T-helper 2 cell treated with Interferon-gamma antibody and Interleukin-4, amounts not matched to agents 100 ng/mL and 5 ng/mL, for 36 hours (primary cell): ENCODE data around the gene KIAA1614. TPM values are rescaled to one million over a fixed set of nuclear protein-coding genes. Genes with fewer than 3 reads are reported as not detected.
"Not testable (repeated sequence)": the region's sequence is repeated elsewhere in the genome, so short reads cannot be mapped to it uniquely, and the experiment has no call there.

Experiments
- intact Hi-C: fragments of 100-400 bp; cut with micrococcal nuclease; formaldehyde crosslinking; loops from one replicate; pipeline ENCODE4 v1.15.1; 2023
- total RNA-seq: library from RNA; stranded (reverse); gene quantifications from 2 replicates; pipeline ENCODE4 v1.2.3, GENCODE V29; 2022

Gene KIAA1614
- total RNA-seq, 1 donor from 2014 or later: 0.07 TPM

DNA sequence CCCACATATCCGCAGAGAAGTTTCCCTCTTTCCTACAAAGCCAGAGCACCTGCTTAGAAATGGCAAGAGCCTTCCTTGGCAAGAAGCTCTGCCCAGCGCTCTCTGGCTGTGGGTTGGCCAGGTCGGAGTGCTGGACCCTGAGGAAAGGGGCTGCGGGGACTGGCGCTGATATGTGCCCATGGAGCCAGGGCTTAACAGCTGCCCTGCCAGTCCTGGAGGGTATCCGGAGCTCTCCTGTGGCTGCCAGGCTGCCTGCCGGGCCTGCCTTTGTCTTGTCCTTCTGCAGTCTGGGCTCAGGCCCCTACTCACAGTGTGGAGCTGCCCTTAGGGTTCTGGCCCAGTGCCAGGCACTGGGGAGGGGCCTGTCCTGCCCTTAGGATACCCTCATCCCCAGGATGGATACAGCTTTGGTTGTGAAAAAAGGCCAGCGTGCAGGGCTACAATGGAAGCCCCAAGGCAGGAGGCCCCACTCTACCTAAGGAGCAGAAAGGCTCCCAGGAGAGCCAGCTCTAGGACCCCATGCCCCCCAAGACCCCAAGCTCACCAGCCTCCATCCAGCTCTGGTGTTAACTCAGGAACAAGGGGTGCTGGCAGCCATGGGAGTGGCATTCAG is 43.4 kb downstream of the KIAA1614 start:
- intact Hi-C loops: no loop called here

DNA sequence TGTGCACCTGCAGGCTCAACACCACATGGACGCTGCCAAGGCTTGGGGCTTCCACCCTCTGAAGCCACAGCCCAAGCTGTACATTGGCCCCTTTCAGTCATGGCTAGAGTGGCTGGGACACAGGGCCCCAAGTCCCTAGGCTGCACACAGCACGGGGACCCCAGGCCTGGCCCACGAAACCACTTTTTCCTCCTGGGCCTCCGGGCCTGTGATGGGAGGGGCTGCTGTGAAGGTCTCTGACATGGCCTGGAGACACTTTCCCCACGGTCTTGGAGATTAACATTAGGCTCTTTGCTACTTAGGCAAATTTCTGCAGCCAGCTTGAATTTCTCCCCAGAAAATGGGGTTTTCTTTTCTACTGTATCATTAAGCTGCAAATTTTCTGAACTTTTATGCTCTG is 46.9 kb downstream of the KIAA1614 start:
- intact Hi-C loops: not testable (repeated sequence)

DNA sequence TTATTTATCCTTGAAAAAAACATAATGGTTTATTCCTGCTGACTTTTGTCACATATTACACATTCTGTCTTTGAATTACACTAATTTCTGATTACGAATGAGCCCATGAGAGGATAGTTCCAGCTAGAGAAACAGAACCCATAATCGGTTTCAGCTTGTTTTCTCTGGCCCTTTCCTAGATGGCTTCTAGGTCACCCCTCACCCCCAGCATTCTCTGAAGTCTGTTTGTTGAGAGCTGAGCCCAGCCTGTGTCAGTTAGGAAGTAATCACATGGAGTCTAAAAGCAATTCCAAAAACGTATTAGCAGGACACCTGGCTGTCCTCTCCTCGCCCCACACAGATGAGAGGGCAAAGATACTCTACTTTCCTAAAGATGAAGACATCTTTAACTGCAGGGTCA is 48.9 kb downstream of the KIAA1614 start:
- intact Hi-C loops: no loop called here

- intact Hi-C loops: no loop called here
These were observed 49.5 kb downstream of the KIAA1614 start for GRCh38 chr1:180962178-180962577.

- intact Hi-C loops: no loop called here
These were observed 51.4 kb downstream of the KIAA1614 start for GRCh38 chr1:180964056-180964455.

DNA sequence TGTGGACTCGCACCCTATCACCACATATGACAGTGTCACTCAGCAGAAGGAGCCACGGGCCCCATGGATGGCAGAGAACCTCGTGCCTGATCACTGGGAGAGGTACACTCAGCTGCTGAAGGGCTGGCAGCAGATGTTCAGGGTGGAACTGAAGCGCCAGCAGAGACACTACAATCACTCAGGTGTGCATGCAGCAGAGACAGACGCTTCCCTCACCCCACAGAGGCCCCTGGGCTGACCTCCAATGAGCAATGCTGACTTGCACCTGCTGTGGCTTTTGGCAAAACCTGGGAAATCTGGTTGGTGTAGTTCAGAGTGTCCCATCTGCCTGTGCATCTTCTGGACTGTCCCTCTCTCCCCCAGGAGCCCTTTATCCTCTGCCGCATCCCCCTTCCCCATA is 51.9 kb downstream of the KIAA1614 start:
- intact Hi-C loops: no loop called here

GRCh38 chr1:180966312-180966711 is 53.6 kb downstream of the KIAA1614 start:
- intact Hi-C loops: no loop called here

DNA sequence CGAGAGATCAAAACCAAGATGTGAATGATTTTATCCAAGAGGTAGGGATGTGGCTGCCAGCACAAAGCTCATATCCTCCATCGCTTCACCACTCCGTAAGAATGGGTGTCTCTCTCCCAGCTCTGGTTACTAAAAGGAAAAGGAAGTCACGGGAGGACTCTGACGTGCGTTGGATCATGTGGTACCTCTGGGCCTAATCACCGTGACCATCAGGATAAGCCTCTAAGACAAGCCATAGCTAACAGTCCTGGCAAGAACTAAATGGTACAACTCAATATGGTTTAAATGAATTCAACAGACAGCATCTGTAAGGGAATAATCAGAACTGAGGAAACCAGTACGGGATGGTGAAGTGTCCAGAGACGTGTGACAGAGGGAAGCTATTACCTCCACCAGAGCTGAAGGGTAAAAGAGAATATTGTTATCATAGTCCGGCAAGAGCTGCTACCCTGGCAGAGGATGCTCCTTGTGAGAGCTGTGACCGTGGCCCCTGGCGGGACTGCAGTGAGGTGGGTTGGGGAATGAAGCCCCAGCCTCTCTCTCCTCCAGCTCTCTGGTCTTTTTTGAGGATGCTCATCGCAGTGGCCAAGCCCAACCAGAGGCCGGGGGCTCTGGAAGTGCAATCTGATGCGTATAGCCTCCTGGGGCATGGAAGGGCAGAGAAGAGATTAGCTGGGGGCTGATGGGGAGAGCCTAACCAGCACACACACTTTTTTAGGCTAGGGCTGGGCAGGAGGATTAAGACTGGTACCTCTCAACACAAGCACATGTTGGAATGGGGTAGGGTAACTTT is 54.2 kb downstream of the KIAA1614 start:
- intact Hi-C loops: no loop called here

DNA sequence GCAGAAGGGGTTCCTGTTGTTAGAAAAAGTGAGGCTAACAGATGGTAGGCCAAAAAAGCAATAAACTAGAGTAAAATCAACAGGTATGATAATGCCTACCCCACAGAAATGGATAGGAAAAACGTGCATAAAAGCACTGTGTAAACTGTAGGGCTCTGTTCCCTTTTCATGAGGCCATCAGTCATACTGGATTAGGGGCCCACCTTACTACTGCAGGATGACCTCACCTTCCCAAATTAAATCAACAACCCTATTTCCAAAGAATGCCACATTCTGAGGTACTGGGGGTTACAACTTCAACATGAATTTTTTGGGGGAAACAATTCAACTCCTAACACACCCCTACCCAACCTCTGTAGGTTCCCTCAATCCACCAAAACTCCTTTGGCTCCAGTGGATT is 54.9 kb downstream of the KIAA1614 start:
- intact Hi-C loops: no loop called here

- intact Hi-C loops: not testable (repeated sequence)
These were observed 56.1 kb downstream of the KIAA1614 start for GRCh38 chr1:180968834-180969233.

DNA sequence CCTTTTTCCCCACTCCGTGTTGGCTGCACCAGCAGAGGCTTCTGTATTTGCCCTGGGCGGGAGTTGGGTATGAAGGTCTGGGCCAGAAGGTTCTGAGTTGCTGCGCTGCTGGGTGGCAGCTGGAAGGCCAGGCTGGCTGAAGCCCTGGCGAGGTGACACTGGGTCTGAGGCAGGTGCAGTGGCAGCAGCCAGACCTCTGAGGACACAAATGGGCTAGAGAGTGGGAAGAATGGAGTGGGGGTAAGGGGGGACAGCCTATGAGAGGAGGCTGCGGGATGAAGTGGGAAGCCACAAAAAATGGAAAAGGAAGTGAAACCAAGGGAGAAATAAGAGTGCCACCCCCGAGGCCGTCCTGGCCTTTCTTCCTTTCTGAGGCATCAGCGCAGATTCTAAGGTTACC is 56.7 kb downstream of the KIAA1614 start:
- intact Hi-C loops: no loop called here

DNA sequence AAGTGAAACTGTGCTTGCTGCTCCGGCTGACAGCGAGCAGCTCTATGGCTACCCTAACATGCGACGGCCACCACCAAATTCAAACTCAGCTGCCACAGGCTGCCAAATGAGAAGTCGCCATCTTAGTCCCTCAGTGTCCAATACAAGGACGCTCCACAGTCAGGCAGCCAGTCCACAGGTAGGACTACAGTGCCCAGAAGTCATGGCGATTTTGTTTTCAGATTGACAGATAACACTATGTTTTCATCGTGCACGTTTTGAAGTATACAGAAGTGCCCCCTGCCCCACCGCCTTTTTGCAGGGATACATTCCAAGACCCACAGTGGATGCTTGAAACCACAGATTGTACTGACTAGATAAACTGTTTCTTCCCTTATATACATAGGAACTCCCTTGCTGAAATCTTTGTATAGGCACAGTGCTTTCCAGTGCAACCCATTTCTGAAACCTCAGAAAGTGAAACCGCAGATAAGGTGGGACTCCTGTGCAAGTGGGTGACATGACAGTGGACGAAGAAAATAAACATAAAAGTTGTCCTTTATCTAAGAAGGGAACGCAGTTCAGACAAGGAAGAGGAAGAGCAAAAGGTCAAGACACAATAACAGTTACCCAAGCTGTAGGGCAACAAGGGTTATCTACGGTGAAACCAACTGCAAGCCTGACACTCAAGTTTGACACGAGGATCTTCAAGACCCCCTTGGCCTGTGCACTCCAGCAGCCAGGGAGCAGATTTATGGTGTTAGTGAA is 57.8 kb downstream of the KIAA1614 start:
- intact Hi-C loops: no loop called here

- intact Hi-C loops: no loop called here
These were observed 58.7 kb downstream of the KIAA1614 start for GRCh38 chr1:180971273-180971997.

GRCh38 chr1:180973369-180973768 is 60.7 kb downstream of the KIAA1614 start:
- intact Hi-C loops: no loop called here

DNA sequence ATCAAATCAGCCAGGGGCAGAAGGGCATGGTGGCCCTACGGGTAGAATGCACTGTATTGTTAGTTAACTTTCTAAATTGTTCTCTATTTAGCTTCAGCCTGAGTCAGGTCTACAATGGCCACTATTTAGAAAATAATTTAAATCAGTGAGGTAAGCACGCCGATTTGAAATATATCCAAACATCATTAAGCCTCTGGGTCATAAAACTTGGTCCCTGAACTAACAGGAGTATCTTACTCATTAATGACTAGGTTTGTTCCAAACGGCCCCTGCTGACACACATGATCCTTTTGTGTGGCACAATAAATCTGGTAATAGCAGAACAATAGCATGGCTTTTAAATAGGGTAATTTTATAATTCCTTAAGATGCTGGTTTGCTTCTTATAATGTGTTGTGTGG is 61.5 kb downstream of the KIAA1614 start:
- intact Hi-C loops: no loop called here

DNA sequence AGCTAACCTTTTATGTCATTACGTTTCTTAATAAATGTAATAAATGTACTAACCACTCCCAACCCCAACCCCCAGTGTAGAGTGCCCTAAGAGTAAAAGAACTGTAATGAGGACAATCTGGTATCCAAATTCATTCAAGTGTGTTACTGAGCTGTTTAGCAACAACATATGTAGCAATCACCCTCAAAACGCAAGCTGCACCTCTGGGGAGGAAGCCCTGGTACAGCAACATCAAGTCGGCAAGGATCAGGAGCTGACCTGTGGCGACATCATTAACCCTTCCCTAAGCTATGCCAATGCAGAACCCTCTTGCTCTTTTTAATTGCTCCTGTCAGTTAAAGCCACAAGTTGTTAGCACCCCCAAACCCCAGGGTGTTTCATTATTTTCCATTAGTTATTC is 62.9 kb downstream of the KIAA1614 start:
- intact Hi-C loops: no loop called here

GRCh38 chr1:180976191-180976590 is 63.5 kb downstream of the KIAA1614 start:
- intact Hi-C loops: no loop called here

DNA sequence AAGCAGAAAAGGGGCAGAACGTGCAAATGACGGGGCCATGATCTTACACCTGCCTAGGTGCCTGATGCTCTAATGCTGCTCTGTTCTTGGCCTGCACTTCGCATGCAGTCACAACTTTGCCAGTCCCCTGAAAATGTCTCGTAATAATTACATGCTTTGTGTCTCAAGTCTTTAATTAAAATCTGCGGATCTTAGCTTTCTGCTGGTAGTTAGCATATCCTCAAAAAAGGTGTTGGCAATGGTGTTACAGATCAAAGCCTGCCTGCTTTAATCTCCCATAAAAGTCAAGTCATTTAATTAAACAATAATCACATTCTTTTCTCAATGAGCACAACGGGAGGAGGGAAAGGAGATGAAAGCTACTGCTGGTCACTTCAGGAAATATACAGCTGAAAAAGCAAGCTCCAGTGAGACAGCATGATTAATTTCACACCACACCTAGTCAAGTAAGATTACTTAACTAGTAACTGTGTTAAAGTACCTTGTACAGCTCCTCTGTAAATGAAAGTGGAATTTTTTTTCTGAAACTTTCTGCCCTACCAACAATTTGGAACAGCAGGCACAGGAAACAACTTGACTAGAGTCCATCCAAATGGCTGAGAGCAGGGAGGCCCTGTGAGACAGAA is 64.1 kb downstream of the KIAA1614 start:
- intact Hi-C loops: no loop called here

DNA sequence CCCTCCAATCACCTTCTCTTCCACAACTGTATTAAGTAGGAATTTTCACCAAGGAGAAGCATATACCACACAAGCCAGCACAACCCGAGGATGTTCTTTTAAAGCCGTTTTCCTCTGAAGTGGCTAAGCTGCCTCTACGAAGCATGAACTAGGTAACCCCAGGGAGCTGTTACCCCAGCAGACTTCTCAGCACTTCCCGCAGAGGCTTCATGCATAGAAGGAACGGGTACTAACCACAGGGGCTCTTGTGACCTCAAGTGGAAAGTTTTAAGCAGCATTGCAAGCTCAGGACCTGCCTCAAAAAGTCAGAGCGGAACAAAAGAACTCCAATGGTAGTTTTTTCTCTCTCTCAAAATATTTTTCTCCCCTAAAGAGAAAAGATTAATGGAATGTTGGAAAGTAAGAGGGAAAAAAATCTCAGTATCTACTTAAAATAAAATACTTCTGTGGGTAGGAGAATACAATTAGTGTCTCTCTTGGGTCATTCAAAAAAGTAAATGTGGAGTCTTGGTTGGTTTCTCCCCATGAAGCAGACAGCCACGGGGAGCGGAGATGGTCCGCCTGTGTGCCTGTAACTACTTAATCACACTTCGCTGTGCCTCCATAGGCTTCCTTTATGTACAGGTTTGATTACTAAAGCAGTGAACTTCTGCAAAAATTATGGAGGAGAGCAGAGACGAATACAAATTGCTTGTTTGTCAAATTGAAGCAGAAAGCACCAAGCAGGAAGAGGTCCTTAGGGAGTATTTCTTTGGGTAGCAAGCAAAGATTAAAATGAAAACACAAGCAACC is 69.1 kb downstream of the KIAA1614 start:
- intact Hi-C loops: loop anchor here (5.0 kb wide), 2 partner anchors 41 to 161 kb away; partner anchors contain the start of gene STX6

DNA sequence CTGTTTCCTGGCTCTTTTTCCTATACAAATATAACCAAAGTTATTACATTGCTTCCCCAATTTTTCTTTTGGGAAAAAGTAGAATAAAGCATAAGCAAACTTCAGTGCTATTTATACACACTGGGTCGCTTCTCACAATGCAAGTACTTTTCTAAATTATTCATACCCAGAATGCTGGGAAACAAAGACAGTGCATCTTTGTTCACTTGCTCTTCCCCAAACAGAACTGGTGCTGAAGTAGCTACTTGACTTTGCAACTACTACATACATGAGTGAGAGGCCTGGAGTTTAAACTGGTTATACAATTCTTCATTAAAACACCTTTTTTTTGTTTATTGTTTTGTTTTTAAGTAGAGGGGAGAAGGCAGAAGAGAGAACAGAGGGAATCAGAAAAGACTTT is 69.7 kb downstream of the KIAA1614 start:
- intact Hi-C loops: loop anchor here (5.0 kb wide), 2 partner anchors 40 to 160 kb away; partner anchors contain the start of gene STX6
